GM12864 (cell line): ENCODE measurements around the gene KRTAP10-5.
"Not testable (repeated sequence)": the region's sequence is repeated elsewhere in the genome, so short reads cannot be mapped to it uniquely, and the experiment has no call there.

Experiments used
- DNase-seq: peaks from one replicate; pipeline ENCODE4 v3.0.0-alpha.2; 2011; ENCODE audit warnings: low read depth
- H3K4me3 ChIP-seq: 2 replicates; pipeline ENCODE4 v1.5.1; 2011; ENCODE audit warnings: mild to moderate bottlenecking, low read depth, low read length, control low read depth
- TF ChIP-seq, protein P1 (sequence below): IDR thresholded peaks from 2 replicates; pipeline ENCODE4 v1.5.1; 2011; ENCODE audit warnings: low read depth, mild to moderate bottlenecking, moderate library complexity, low read length, control low read depth, inconsistent platforms; ENCODE audit errors: missing control alignments

Gene KRTAP10-5

DNA sequence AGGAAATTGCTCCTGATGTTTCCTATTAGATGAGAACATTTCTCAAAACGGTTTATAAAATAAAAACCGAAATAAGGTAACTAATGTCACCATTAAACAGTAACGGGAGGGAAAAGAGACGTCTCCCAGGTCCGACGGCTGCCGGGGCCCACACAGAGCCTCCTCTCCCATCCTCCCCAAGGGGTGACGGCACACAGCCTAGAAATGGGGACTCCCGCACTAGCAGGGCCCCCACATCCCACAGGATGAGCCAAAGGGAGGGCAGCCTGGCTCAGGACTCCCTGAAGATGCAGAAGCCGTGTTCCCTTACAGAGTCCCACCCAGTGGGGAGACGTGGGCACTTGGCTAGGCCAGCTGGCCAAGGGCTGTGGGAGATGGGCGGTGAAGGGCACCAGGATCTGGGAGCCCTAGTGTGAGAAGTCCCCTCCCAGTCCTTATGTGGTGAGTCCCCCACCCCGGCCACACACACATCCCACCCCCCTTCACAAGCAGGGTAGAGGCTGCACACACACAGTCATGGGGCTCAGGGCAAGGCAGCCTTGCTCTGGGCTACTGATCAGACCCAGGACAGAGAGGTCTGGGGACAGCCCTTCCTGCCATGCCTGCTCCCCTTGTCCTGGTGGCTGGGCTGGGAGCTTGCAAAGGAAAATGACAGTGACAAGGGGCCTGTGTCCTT lies 25.1 kb downstream of the KRTAP10-5 start:
- no peak for DNase-seq
- no peak overlapping the region for H3K4me3 ChIP-seq
- TF ChIP-seq, protein P1, sequence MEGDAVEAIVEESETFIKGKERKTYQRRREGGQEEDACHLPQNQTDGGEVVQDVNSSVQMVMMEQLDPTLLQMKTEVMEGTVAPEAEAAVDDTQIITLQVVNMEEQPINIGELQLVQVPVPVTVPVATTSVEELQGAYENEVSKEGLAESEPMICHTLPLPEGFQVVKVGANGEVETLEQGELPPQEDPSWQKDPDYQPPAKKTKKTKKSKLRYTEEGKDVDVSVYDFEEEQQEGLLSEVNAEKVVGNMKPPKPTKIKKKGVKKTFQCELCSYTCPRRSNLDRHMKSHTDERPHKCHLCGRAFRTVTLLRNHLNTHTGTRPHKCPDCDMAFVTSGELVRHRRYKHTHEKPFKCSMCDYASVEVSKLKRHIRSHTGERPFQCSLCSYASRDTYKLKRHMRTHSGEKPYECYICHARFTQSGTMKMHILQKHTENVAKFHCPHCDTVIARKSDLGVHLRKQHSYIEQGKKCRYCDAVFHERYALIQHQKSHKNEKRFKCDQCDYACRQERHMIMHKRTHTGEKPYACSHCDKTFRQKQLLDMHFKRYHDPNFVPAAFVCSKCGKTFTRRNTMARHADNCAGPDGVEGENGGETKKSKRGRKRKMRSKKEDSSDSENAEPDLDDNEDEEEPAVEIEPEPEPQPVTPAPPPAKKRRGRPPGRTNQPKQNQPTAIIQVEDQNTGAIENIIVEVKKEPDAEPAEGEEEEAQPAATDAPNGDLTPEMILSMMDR: no peak

DNA sequence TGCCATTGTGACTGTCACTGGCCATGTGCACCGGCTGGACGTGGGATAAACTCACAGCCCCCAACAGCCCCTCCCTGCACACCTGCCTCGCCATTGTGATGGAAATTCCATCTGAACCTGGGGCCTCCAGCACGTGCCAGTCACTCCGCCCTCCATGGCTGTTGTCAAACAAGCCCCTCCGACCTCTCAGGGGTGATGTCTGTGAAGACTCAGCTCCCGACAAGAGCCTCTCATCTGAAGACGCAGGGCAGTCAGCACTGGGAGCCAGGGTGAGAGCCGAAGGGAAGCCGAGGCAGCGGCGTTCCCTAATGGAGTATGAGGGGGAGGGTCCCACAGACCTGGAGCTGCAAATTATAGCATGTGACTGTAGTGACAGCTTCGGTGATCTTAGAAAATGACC lies 27.7 kb downstream of the KRTAP10-5 start:
- DNase-seq: no peak
- TF ChIP-seq, protein P1: no peak
- no peak overlapping the region for H3K4me3 ChIP-seq

DNA sequence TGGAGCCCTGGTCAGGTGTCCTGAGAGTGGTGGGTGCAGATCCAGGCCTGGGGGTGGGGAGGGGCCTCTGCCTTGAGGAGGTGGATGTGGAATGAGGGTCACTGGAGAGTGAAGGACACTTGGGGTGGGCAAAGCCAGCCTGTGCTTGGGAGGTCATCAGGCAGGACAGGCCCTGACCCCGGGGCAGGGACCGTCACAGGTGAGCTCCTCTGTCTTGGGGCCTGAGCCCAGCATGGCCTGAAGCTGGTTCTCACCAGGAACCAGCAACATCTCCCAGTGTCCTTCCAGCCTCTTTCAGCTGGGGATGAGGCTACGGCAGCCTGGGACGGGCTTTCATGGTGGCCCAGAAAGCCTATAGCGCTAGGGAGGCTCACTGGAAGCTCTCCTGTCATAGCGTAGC lies 28.3 kb downstream of the KRTAP10-5 start:
- TF ChIP-seq, protein P1: no peak

DNA sequence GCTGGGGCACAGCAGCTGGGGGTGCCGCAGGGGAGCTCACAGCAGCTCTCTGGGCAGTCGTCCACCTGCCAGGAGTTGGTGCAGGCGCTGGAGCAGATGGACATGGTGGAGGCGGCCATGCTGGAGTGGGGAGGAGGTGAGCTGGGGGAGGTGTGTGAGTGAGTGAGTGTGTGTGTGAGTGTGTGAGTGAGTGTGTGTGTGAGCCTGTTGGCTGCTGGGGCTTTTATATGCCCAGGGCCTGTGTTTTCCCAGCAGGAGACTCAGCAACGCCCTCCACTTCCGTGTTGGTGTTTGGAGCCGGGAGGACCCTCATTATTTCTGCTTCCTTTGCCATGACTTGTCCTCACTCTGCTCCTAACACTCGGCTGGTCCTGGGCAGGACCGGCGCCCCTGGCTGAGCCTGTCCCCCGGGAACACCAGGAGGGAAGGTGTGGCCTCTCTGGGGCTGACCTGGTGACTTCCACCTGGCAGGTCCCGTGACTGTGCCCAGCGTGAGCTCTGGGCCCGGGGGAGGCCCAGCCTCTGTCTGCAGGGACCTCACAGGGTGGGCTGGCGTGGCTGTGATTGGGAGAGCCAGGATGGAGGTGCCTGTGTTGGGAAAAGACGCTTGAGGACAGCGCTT lies 29.0 kb downstream of the KRTAP10-5 start, which contains the start of gene KRTAP10-2:
Gene KRTAP10-2 (minus strand): TSS at position 166 of the 622 bp plus-strand sequence. CDS start 47 bp downstream, at position 119.
- no peak within 1 kb of the TSS for H3K4me3 ChIP-seq
- TF ChIP-seq, protein P1: no peak
- DNase-seq: no peak

More for the DNA sequence above, 28.3 kb downstream of the KRTAP10-5 start:
- no peak overlapping the region for H3K4me3 ChIP-seq
- no peak for DNase-seq

DNA sequence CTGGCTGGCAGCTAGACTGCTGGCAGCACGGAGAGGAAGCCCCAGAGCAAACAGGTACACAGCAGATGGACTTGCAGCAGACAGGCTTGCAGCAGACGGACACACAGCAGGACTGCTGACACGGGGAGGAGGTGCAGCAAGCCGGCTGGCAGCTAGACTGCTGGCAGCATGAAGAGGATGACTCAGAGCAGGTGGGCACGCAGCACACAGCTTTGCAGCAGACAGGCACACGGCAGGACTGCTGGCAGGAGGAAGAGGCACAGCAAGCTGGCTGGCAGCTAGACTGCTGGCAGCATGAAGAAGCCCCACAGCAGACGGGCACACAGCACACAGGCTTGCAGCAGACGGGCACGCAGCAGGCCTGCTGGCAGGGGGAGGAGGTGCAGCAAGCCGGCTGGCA lies 29.6 kb downstream of the KRTAP10-5 start:
- TF ChIP-seq, protein P1: no peak
- DNase-seq: no peak
- H3K4me3 ChIP-seq: no peak overlapping the region

DNA sequence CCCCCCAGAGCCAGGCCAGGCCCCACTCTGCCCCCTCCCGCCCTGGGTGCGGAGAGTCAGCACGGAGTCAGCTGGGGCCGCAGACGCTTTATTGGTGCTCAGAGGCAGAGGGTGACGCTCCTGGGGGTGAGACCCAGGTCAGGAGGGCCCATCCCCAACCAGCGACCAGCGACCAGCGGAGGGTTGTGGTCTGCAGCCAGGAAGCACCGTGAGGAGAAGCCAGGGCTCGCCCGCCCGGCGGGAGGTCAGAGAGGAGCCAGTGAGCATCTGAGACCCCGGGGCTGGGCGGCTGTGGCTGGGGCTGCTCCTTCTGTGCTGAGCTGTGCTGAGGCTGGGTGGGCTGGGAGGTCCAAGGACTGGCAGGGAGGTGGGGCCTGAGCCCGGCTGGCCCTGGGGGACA lies 30.1 kb downstream of the KRTAP10-5 start:
- DNase-seq, H3K4me3 ChIP-seq: not testable (repeated sequence)

DNA sequence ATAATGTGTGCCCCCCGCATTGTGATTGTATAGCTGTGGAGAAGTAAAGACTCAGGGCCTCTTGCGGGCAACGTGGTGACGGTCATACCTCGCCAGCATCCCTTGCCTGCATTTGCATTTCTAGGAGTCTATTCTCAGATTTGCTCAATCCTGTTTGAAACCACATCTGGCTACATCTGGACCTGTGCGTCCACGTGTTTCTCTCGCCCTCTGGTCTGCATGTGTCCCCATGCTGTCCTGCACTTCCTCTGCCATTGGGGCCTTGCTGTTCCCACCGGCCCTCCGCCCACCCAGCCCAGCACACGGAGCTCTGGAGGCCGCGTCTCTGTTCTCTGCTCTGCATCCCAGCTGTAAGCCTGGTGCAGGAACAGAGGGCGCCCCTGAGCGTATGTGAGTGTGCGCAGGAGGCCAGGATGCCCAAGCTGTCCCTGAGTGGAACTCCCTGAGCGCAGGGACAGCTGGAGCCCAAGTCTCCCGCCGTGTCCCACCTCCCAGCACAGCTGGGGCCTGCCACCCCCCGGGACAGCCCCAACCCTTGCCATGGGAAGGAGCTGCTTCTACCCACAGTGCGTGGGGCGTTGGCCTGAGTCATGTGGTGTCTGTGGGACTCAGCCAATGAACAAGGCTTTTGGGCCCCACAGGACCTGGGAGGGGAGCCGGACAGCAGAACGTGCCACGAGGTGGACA lies 30.7 kb downstream of the KRTAP10-5 start:
- TF ChIP-seq, protein P1: no peak
- no peak for DNase-seq
- H3K4me3 ChIP-seq: no peak overlapping the region
